Loucy (cell line): ENCODE measurements around the gene CELSR1.

ENCODE experiments used
- CTCF ChIP-seq: fragments of 200-600 bp; sonication (generic); conservative IDR thresholded peaks from 2 replicates; pipeline ENCODE4 v1.5.1; 2014; ENCODE audit warnings: mild to moderate bottlenecking, antibody characterized with exemption, low read length
- EZH2phosphoT487 ChIP-seq: fragments of 200-600 bp; IDR thresholded peaks from 2 replicates; pipeline ENCODE4 v1.6.1; 2018; ENCODE audit warnings: antibody characterized with exemption, mild to moderate bottlenecking, moderate library complexity, borderline replicate concordance

- TF ChIP-seq CTCF (no peak), EZH2phosphoT487 (no peak)
These were observed 189.8 kb downstream of the CELSR1 start for GRCh38 chr22:46347646-46348045.
